ENCODE results near the gene CRYBG1. TPM values are rescaled to one million over a fixed set of nuclear protein-coding genes. Genes with fewer than 3 reads are reported as not detected.

The CRYBG1 gene
- 10 to 100 TPM in 3 of 5 donors, 1 to 10 TPM in 2; 7.8 to 14.1 (median 10.4) TPM for polyA plus RNA-seq (ENCODE audit: insufficient read depth in 1 of 5, insufficient read length in 5 of 5, low replicate concordance in 1 of 5)
- long read RNA-seq, donor 1, partial matches to known transcripts, result 6 of 14 reads
- long read RNA-seq, donor 1, other reads (novel, unspliced or antisense), result 8 of 14 reads
- long read RNA-seq, donor 2, full-length matches to known transcripts, result 1 of 1 reads
- long read RNA-seq, donor 2, partial matches to known transcripts, result 0 of 1 reads
- long read RNA-seq, donor 2, other reads (novel, unspliced or antisense), result 0 of 1 reads
- long read RNA-seq, donor 3, result 0 reads
- long read RNA-seq, donor 4, result 0 reads
- long read RNA-seq, donor 5, result 0 reads
- long read RNA-seq, donor 6, full-length matches to known transcripts, result 1 of 9 reads
- long read RNA-seq, donor 6, partial matches to known transcripts, result 8 of 9 reads
- long read RNA-seq, donor 6, other reads (novel, unspliced or antisense), result 0 of 9 reads
- long read RNA-seq, donor 7, result 0 reads
- long read RNA-seq, donor 8, full-length matches to known transcripts, result 1 of 1 reads
- long read RNA-seq, donor 8, partial matches to known transcripts, result 0 of 1 reads
- long read RNA-seq, donor 8, other reads (novel, unspliced or antisense), result 0 of 1 reads

GRCh38 chr6:106360410-106360988 lies at the start of gene CRYBG1:
Gene CRYBG1, plus strand, starts transcription at chr6:106360717. Its CDS starts 192 bp downstream, at chr6:106360909.
- DNase-seq, result peak; percentile 32 to 43

- DNase-seq, result no peak
These were observed 44.6 kb upstream of the CRYBG1 start for GRCh38 chr6:106315765-106316374.

- no peak for DNase-seq
These were observed 44.1 kb upstream of the CRYBG1 start for GRCh38 chr6:106316375-106316766.

- DNase-seq, result no peak
These were observed 42.5 kb upstream of the CRYBG1 start for GRCh38 chr6:106318061-106318460.

- DNase-seq, result no peak
These were observed 41.7 kb upstream of the CRYBG1 start for GRCh38 chr6:106318851-106319250.

- DNase-seq, result no peak
These were observed 38.6 kb upstream of the CRYBG1 start for GRCh38 chr6:106321940-106322339.

- DNase-seq, result no peak
These were observed 35.7 kb upstream of the CRYBG1 start for GRCh38 chr6:106324726-106325335.

GRCh38 chr6:106325336-106326178 lies 35.0 kb upstream of the CRYBG1 start, which contains the start of gene ATG5:
Gene ATG5, minus strand, starts transcription at chr6:106325760. Its CDS starts 9,552 bp downstream, at chr6:106316208.
- DNase-seq, result peak; percentile 96 to 98

GRCh38 chr6:106334646-106335448 lies 25.7 kb upstream of the CRYBG1 start:
- DNase-seq, result peak; percentile 21 to 43

GRCh38 chr6:106339334-106340029 lies 21.0 kb upstream of the CRYBG1 start:
- DNase-seq, result peak in 1 of 2 donors; percentile 36

- no peak for DNase-seq
These were observed 13.3 kb upstream of the CRYBG1 start for GRCh38 chr6:106347219-106347618.

GRCh38 chr6:106356378-106356777 lies 4.1 kb upstream of the CRYBG1 start:
- no peak for DNase-seq

GRCh38 chr6:106359959-106360409 lies 533 bp upstream of the CRYBG1 start:
- DNase-seq, result no peak

GRCh38 chr6:106360989-106361430 lies 493 bp downstream of the CRYBG1 start:
- no peak for DNase-seq

GRCh38 chr6:106363401-106364138 lies 3.1 kb downstream of the CRYBG1 start:
- DNase-seq, result no peak

GRCh38 chr6:106369739-106370138 lies 9.2 kb downstream of the CRYBG1 start:
- no peak for DNase-seq

- DNase-seq, result no peak
These were observed 10.1 kb downstream of the CRYBG1 start for GRCh38 chr6:106370639-106371038.

GRCh38 chr6:106372838-106373501 lies 12.5 kb downstream of the CRYBG1 start:
- no peak for DNase-seq
